ENCODE results near the gene DPEP3. TPM values are rescaled to one million over a fixed set of nuclear protein-coding genes. Genes with fewer than 3 reads are reported as not detected.
"Not testable (repeated sequence)": the region's sequence is repeated elsewhere in the genome, so short reads cannot be mapped to it uniquely, and the experiment has no call there.

The DPEP3 gene
- total RNA-seq, 1 donor from 2014 or later, result not detected

DNA sequence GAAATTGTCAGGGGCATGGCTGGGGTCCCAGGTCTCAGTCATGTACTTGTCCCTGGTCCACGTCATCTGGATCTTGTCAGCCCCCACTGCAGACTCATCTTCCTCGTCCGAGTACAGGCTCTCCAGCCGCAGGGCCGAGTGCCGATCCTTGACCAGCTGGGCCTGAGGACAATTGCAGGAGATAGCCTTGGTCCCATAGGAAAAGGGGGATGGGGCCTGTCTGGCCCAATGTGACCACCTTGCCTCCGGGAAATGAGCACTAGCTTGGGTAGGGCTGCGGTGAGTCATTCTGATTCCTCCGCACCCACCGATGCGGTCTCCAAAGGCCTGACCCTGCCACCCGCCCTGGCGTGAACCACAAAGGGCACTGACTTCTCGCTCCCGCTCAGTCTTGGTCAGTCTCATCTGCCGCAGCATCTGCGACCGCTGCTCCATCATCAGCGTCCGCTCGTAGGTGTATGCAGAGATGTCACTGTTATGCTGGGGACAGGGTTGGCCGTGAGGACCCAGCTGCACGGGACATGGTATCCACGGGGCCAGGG lies 34.8 kb downstream of the DPEP3 start:
- no peak for DNase-seq (ENCODE audit: low read depth in 2 of 2)

DNA sequence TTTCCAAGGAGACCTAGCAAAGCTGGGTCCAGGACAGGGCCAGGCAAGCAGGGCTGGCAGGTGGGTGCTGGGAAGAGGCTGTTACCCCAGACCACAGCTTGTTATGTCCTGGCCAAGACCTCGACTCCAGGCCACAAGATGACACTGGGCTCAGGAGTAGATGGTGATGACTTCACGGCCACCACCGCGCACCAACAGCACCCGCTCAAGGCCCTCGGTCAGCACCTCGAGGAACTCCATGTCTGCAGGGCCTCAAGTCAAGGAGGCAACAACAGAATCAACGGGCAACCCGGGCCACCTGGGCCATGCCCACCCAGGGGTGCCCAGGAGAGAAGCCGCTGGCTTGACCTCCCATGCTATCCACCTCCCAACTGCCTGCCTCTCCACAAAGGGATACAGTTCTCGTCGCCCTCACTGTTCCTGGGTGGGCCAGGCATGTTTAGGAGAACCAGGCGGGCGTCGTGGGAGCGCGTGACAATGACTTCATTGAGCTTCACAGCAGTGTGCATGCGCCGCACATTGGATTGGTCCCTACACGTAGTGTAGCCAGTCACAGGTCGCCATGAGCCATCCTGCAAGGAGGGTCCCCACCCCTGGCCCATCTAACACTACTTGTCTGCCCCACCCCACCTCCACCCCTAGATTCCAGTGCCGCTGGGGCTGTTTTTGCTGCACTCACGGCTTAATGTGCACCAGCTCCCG lies 35.5 kb downstream of the DPEP3 start:
- no peak for DNase-seq (ENCODE audit: low read depth in 2 of 2)

DNA sequence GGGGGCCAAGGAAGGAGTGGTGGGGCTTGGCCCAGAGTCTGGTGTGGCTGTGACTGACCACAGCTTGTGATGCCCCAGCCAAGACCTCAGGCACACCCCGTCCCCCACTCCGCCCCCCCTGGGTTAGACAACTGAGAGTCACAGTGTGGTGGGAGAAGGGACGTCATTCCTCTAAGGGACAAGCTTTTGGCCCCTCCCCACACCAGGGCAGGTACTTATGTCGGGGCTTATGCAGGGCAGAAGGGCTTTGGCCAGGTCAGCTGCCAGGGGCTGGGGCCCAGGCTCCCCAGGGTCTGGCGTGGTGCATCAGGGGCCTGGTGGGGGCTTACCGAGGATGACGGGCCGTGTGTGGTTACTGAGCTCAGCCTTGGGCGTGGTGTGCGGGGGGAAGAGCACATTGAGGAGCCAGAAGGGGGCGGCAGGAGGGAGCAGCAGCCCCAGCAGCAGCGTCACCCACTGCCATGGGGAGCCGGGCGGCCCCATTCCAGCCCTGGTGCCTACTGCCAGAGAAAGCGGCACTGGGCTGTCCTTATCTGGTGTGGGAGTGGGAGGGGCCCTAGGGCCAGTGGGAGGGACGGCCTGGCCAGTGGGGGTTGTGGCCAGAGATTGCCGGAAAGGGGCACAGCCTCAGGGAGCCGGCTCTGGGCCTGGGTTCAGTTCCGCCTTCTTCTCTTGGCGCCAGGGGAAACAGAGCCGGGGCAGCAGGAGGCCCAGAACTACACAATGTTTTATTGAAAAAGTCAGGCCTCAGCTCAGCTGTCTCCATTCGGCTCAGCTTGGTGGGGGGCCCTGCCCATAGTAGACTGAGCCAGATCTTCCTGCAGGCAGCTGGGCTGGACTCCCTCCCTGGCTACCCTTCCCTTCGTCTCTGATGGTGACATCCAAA lies 36.4 kb downstream of the DPEP3 start, which contains the start of gene LCAT:
Gene LCAT (minus strand): TSS at position 502 of the 886 bp plus-strand sequence. CDS start 19 bp downstream, at position 483.
- DNase-seq (ENCODE audit: low read depth in 2 of 2), result no peak

DNA sequence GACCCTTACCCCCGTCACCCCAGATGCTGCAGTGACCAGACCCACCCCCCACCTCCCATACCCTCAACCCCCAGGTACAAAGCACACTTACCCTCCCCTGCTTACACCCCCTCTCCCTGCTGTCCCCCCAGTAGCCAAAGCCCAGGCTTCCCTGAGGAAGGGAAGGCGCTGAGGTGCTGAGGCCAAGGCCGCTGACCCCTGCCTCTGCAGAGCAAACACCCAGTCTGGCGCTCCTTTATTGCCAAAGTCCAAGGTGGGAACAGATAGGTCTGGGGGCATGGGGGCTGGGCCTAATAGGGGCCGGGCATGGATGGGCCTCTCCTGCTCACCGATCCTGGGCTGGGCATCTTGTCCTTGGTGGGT lies 37.1 kb downstream of the DPEP3 start:
- no peak for DNase-seq (ENCODE audit: low read depth in 2 of 2)

DNA sequence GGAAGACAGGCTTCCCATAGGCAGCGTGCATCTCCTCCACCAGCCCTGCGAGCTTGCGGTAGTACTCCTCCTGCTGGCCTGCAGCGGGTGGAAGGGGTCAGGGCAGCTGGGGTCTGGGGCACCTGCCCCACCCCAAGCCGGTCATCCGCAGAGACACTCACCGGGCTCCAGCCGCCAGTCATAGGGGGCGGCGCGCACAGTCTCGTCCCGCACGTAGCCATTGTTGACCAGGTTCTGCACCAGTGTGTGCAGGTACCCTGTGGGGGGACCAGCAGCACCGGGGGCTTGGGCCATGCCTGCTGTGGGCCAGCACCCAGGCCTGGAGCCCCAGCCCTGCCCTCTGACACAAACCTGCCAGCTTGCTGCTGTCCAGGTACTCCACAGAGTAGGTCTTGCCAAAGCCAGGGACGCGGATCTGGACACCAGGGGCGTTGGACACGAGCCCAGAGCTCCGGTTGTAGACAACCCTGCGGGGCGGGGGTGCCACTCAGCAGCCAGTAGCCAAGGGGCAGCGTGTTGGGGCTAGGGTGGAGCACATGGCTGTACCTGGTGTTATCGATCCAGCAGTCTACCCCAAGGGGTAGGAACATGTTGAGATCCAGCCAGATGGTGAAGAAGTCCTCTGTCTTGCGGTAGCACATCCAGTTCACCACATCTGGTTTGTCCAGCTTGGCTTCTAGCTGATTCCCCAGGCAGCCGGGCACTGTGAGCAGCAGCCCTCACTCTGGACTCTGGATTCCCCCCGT lies 37.6 kb downstream of the DPEP3 start:
- DNase-seq (ENCODE audit: low read depth in 2 of 2), result no peak

- DNase-seq (ENCODE audit: low read depth in 2 of 2), result peak in 1 of 2 donors; percentile 39
Observed at GRCh38 chr16:67942200-67942509, 38.1 kb downstream of the DPEP3 start.

GRCh38 chr16:67941469-67942199 lies 38.7 kb downstream of the DPEP3 start:
- DNase-seq (ENCODE audit: low read depth in 2 of 2), result no peak

GRCh38 chr16:67940446-67941089 lies 39.7 kb downstream of the DPEP3 start:
- no peak for DNase-seq (ENCODE audit: low read depth in 2 of 2)

DNA sequence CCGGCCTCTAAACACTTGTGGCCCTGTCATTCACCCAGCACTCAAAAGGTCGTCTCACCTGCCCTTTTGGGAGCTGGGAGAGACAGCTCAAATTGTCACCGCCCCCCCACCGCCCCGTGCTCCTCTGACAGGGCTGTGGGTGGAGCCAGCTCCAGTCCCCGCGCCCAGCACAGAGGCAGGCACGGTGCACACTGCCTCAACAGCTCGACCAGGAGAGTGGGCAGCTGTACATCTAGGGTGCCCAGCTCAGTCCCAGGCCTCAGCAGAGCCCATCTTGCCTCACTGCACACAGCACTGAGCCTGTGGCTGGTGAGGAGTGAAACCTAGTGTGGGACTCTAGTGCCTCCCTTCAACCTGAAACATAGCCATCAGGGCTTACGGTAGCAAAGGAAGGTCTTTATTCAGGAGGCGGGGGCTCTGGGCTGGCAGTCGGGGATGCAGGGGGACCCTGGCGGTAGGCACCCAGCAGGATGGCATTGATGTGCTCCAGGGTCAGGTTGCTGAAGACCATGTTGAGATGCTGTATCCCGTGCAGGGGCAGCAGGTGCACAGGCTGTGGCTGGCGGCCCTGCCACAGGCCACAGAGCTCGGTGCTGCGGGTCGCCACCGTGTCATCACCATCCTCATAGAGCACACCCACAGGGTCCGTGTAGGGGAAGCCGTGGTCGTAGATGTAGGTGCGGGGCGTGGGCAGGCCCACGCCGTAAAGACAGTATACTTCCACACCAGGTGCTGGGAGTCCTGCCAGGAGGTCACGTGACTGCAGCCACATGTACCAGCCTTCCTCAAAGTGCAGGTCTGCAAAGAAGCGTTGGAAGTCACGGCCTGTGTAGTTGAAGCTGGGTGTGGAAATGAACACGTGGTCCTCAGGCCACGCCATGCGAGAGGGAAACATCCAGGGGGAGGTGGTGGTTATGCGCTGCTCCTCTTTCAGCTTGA lies 40.5 kb downstream of the DPEP3 start:
- DNase-seq (ENCODE audit: low read depth in 2 of 2), result no peak

DNA sequence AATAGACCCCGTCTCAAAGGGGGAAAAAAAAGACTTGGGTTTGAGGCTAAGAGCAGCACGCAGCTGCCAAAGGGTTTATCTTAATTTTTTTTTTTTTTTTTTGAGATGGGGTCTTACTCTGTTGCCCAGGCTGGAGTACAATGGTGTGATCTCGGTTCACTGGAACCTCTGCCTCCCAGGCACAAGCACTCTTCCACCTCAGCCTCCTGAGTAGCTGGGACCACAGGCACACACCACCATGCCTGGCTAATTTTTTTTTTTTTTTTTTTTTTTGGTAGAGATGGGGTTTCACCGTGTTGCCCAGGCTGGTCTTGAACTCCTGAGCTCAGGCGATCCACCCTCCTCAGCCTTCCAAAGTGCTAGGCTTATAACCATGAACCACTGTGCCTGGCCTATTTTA lies 42.6 kb downstream of the DPEP3 start:
- DNase-seq (ENCODE audit: low read depth in 2 of 2), result not testable (repeated sequence)

GRCh38 chr16:67936880-67937605 lies 43.3 kb downstream of the DPEP3 start:
- no peak for DNase-seq (ENCODE audit: low read depth in 2 of 2)

DNA sequence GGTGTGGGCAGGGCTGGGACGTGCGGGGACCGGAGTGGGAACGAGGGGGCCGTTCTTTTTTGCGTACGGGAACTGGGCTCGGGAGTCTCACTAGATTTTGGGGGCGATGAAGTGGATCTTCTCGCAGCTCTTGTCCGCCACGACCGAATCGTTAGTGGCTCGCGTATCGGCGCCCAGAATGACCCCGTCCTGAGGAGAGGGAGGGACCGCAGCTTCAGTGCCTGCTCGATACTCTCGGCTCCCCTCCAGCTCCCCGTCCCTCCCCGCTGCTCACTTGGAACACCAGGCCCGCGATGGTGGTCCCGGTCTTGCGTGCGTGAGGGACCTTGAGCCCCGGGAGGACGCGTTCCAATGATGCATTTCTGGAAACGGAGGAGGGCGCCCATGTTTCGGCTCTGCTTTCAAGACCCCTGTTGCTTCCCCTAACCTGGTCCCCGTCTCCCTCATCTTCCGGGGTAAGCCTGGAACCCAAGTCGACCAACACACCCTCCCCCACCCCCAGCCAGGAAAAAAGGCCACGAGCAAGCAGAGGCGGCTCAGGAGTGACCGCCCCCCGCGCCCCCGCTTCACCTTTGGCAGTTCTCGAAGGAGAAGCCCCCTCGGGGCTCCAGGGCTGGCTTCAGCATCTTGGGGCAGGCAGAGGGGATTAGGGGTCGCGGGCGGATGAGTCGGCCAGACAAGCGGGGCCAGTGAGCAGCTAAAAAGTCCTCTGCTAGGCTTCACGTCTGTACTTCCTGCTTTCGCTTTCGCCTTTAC lies 44.0 kb downstream of the DPEP3 start, which contains the start of gene PSMB10:
Gene PSMB10 (minus strand): TSS at position 727 of the 756 bp plus-strand sequence. CDS start 101 bp downstream, at position 626.
- peak in 1 of 2 donors; percentile 56 for DNase-seq (ENCODE audit: low read depth in 2 of 2)

GRCh38 chr16:67935402-67936123 lies 44.7 kb downstream of the DPEP3 start:
- DNase-seq (ENCODE audit: low read depth in 2 of 2), result peak; percentile 82 to 94

- no peak for DNase-seq (ENCODE audit: low read depth in 2 of 2)
Observed at GRCh38 chr16:67935101-67935401, 45.2 kb downstream of the DPEP3 start.

GRCh38 chr16:67934306-67935100 lies 45.8 kb downstream of the DPEP3 start:
- no peak for DNase-seq (ENCODE audit: low read depth in 2 of 2)

- no peak for DNase-seq (ENCODE audit: low read depth in 2 of 2)
Observed at GRCh38 chr16:67933805-67934204, 46.5 kb downstream of the DPEP3 start.

GRCh38 chr16:67932462-67932840 lies 47.8 kb downstream of the DPEP3 start:
- no peak for DNase-seq (ENCODE audit: low read depth in 2 of 2)
